HG03280 (cell line): ENCODE results near the gene INTS6L.
"Not testable (repeated sequence)": the region's sequence is repeated elsewhere in the genome, so short reads cannot be mapped to it uniquely, and the experiment has no call there.

Experiments
- ATAC-seq: cut with Tn5 transposase; IDR thresholded peaks from one replicate; pipeline ENCODE4 v1.9.1; 2021; ENCODE audit warnings: mild to moderate bottlenecking, moderate library complexity; ENCODE audit not compliant: unreplicated experiment

The INTS6L gene

GRCh38 chrX:135522132-135522530, 1.7 kb downstream of the INTS6L start:
- ATAC-seq, result no peak

GRCh38 chrX:135522878-135523693, 2.6 kb downstream of the INTS6L start:
- no peak for ATAC-seq

- ATAC-seq, result no peak
Measured at GRCh38 chrX:135528254-135528653, 7.8 kb downstream of the INTS6L start.

GRCh38 chrX:135528756-135529155, 8.3 kb downstream of the INTS6L start:
- ATAC-seq, result no peak

GRCh38 chrX:135530097-135530496, 9.6 kb downstream of the INTS6L start:
- ATAC-seq, result no peak

GRCh38 chrX:135531813-135532212, 11.4 kb downstream of the INTS6L start:
- ATAC-seq, result no peak

- ATAC-seq, result no peak
Measured at GRCh38 chrX:135535077-135535940, 14.8 kb downstream of the INTS6L start.

GRCh38 chrX:135536877-135537276, 16.4 kb downstream of the INTS6L start:
- no peak for ATAC-seq

GRCh38 chrX:135541351-135541750, 20.9 kb downstream of the INTS6L start:
- no peak for ATAC-seq

GRCh38 chrX:135543172-135543571, 22.7 kb downstream of the INTS6L start:
- ATAC-seq, result no peak

GRCh38 chrX:135543924-135544323, 23.5 kb downstream of the INTS6L start:
- ATAC-seq, result no peak

GRCh38 chrX:135544338-135544948, 24.0 kb downstream of the INTS6L start:
- ATAC-seq, result no peak

GRCh38 chrX:135547767-135548166, 27.3 kb downstream of the INTS6L start:
- ATAC-seq, result no peak

GRCh38 chrX:135549519-135549918, 29.1 kb downstream of the INTS6L start:
- no peak for ATAC-seq

- no peak for ATAC-seq
Measured at GRCh38 chrX:135556055-135556454, 35.6 kb downstream of the INTS6L start.

- no peak for ATAC-seq
Measured at GRCh38 chrX:135557344-135557743, 36.9 kb downstream of the INTS6L start.

GRCh38 chrX:135572436-135572835, 52.0 kb downstream of the INTS6L start:
- ATAC-seq, result no peak

GRCh38 chrX:135581496-135581895, 61.0 kb downstream of the INTS6L start:
- no peak for ATAC-seq

- no peak for ATAC-seq
Measured at GRCh38 chrX:135585153-135585552, 64.7 kb downstream of the INTS6L start.

GRCh38 chrX:135591871-135592270, 71.4 kb downstream of the INTS6L start:
- ATAC-seq, result no peak

- ATAC-seq, result not testable (repeated sequence)
Measured at GRCh38 chrX:135594049-135594448, 73.6 kb downstream of the INTS6L start.
